Osteoblast (primary cell): Measurements from ENCODE around the gene ARHGEF4. TPM values are rescaled to one million over a fixed set of nuclear protein-coding genes. Genes with fewer than 3 reads are reported as not detected.

Experiments
- DNase-seq: peaks from one replicate; pipeline ENCODE4 v3.0.0; 2011; ENCODE audit warnings: low spot score, mixed read lengths; ENCODE audit not compliant: insufficient read length; ENCODE audit errors: missing footprints
- H2AFZ ChIP-seq: 2 replicates; pipeline ENCODE4 v1.6.0; 2011; ENCODE audit warnings: mild to moderate bottlenecking, low read length
- H3K27ac ChIP-seq: 2 replicates; pipeline ENCODE4 v1.5.1; 2011; ENCODE audit warnings: mild to moderate bottlenecking, low read depth, low read length, moderate library complexity
- H3K27me3 ChIP-seq: 2 replicates; pipeline ENCODE4 v1.6.0; 2012; ENCODE audit warnings: mild to moderate bottlenecking, control low read depth, inconsistent platforms, low read length, moderate library complexity; ENCODE audit not compliant: insufficient read depth
- H3K36me3 ChIP-seq: 2 replicates; pipeline ENCODE4 v1.5.1; 2011; ENCODE audit warnings: mild to moderate bottlenecking, low read length, control low read depth, moderate library complexity; ENCODE audit not compliant: insufficient read depth
- H3K4me1 ChIP-seq: 2 replicates; pipeline ENCODE4 v1.5.1; 2011; ENCODE audit warnings: mild to moderate bottlenecking, low read length, control low read depth, moderate library complexity; ENCODE audit not compliant: insufficient read depth
- H3K4me2 ChIP-seq: 2 replicates; pipeline ENCODE4 v1.6.0; 2011; ENCODE audit warnings: mild to moderate bottlenecking, low read length; ENCODE audit not compliant: insufficient read depth
- H3K4me3 ChIP-seq: fragments of 200-600 bp; sonication (generic); 3 replicates; pipeline ENCODE4 v1.5.1; 2012; ENCODE audit warnings: mild to moderate bottlenecking, low read length, inconsistent platforms; ENCODE audit not compliant: insufficient read depth
- H3K79me2 ChIP-seq: 2 replicates; pipeline ENCODE4 v1.6.0; 2012; ENCODE audit warnings: mild to moderate bottlenecking, low read length, control low read depth, inconsistent platforms; ENCODE audit not compliant: insufficient read depth
- H3K9me3 ChIP-seq: 2 replicates; pipeline ENCODE4 v1.5.1; 2011; ENCODE audit warnings: low read depth, low read length, control low read depth
- H4K20me1 ChIP-seq: 2 replicates; pipeline ENCODE4 v1.6.0; 2012; ENCODE audit warnings: mild to moderate bottlenecking, low read length, control low read depth; ENCODE audit not compliant: insufficient read depth
- total RNA-seq: library from RNA; depleted of rRNA; stranded (reverse); fragments of >200 nt; gene quantifications from 2 replicates; pipeline ENCODE4 v1.2.3, GENCODE V29; 2012
- TF ChIP-seq, protein P1 (sequence below): IDR thresholded peaks from 2 replicates; pipeline ENCODE4 v1.5.1; 2011; ENCODE audit warnings: mild to moderate bottlenecking, low read depth, low read length, moderate library complexity; ENCODE audit errors: extremely low read depth

ARHGEF4 gene
- total RNA-seq, 1 donor: 3.6 TPM

DNA sequence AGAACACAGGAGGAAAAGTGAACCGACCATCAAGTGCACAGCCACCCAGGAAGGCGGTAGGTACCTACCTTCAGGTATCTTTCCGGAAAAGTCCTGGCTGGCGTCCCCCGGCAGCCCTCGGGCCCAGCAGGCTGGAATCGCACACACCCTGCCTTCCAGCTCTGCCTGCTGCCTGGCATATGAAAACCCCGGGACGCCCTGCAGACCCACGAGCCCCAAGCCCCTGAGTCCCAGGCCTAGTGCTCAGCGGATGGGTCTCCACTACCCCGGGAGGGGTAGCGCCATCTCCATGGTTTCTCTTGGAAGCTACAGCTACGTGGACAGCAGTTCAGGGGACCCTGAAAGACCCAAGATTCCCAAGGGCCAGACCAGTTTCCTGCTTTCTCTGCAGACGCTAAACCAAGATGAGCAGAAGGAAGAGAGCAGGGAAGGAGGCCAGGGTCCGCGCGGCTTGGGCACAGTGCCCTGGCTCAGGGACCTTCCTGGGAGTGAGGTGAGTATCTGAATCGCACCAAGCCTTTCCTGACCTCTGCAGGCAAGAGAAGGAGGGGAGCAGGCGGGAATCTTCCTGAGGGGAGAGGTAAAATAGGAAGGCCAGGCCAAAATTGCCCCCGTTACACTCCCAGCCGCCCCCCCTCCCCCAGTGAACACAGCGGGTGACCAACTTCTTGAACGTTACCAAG, 80.4 kb downstream of the ARHGEF4 start:
- no peak overlapping the region for H3K27ac ChIP-seq
- TF ChIP-seq, protein P1, sequence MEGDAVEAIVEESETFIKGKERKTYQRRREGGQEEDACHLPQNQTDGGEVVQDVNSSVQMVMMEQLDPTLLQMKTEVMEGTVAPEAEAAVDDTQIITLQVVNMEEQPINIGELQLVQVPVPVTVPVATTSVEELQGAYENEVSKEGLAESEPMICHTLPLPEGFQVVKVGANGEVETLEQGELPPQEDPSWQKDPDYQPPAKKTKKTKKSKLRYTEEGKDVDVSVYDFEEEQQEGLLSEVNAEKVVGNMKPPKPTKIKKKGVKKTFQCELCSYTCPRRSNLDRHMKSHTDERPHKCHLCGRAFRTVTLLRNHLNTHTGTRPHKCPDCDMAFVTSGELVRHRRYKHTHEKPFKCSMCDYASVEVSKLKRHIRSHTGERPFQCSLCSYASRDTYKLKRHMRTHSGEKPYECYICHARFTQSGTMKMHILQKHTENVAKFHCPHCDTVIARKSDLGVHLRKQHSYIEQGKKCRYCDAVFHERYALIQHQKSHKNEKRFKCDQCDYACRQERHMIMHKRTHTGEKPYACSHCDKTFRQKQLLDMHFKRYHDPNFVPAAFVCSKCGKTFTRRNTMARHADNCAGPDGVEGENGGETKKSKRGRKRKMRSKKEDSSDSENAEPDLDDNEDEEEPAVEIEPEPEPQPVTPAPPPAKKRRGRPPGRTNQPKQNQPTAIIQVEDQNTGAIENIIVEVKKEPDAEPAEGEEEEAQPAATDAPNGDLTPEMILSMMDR: no peak
- peaks cover 7% of the 10 kb centered on the region for H3K27me3 ChIP-seq
- no peaks in the 10 kb centered on the region for H3K9me3 ChIP-seq
- peak; percentile 83 for DNase-seq
- no peak overlapping the region for H3K4me3 ChIP-seq
- no peaks in the 10 kb centered on the region for H3K36me3 ChIP-seq
- no peak overlapping the region for H2AFZ ChIP-seq
- no peaks in the 10 kb centered on the region for H3K4me1 ChIP-seq
- H3K4me2 ChIP-seq: no peak overlapping the region
- H3K79me2 ChIP-seq: no peaks in the 10 kb centered on the region
- H4K20me1 ChIP-seq: no peaks in the 10 kb centered on the region

DNA sequence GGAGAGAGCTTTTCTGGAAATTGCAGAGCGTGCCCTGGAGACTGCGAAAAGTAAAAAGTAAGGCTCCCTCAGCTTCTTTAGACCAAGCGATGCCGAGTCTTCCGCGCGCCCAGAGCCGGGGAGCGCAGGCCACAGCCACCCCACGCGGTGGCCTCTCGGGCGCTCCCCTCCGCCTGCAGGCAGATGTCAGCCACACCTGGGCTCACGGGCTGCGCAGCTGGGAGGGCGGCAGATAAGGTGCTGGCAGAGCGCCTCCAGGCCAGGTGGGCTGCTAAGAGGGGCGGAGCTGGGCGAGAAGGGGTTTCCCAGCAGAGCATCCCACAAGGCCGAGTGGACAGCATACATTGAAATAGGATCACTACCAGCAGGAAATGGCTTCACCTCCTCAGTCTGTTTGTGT, 81.7 kb downstream of the ARHGEF4 start:
- DNase-seq: no peak
- H3K27ac ChIP-seq: no peak overlapping the region
- no peaks in the 10 kb centered on the region for H3K4me1 ChIP-seq
- no peaks in the 10 kb centered on the region for H3K79me2 ChIP-seq
- peaks cover 7% of the 10 kb centered on the region for H3K27me3 ChIP-seq
- H3K4me3 ChIP-seq: no peak overlapping the region
- no peak overlapping the region for H3K4me2 ChIP-seq
- no peaks in the 10 kb centered on the region for H4K20me1 ChIP-seq
- H3K9me3 ChIP-seq: no peaks in the 10 kb centered on the region
- no peak overlapping the region for H2AFZ ChIP-seq
- H3K36me3 ChIP-seq: no peaks in the 10 kb centered on the region
- TF ChIP-seq, protein P1: no peak

DNA sequence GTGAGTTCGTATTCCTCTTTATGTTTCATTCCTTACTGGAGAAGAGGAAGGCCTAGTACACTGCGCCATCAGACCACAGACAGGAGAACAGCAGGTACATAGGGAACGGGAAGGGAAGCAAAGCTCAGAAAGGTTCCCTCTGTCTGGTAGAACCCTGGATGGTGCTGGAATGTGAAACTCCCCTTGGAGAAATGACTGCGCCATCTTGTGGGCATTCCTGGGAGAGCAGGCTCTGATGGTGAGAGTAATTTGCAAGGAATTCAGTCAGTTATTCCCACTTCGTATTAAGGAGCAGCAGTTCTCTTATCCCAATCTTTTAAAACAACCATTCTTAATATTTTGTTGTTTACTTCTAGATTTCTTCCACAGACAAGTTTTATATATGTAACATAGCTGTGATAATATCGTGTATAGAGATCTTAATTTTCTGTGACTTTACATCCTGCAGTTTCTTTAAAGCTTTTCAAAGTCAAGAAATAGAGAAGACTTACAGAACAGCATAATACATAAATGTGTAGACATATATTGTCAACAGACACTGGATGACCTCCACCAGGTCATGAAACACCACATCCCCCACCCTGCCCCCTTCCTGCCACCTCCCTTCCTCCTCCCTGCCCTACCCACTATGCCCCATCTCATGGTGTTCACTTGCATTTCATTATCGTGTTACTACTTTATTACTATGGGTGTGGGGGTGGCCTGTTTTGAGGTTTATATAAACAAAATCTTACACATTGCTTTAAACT, 83.9 kb downstream of the ARHGEF4 start:
- peaks cover 7% of the 10 kb centered on the region for H3K27me3 ChIP-seq
- no peak overlapping the region for H2AFZ ChIP-seq
- no peaks in the 10 kb centered on the region for H3K79me2 ChIP-seq
- DNase-seq: peak; percentile 97
- H3K9me3 ChIP-seq: no peaks in the 10 kb centered on the region
- H4K20me1 ChIP-seq: no peaks in the 10 kb centered on the region
- no peaks in the 10 kb centered on the region for H3K4me1 ChIP-seq
- no peak overlapping the region for H3K4me2 ChIP-seq
- H3K27ac ChIP-seq: no peak overlapping the region
- H3K36me3 ChIP-seq: no peaks in the 10 kb centered on the region
- no peak overlapping the region for H3K4me3 ChIP-seq
- TF ChIP-seq, protein P1: peak; percentile 98

DNA sequence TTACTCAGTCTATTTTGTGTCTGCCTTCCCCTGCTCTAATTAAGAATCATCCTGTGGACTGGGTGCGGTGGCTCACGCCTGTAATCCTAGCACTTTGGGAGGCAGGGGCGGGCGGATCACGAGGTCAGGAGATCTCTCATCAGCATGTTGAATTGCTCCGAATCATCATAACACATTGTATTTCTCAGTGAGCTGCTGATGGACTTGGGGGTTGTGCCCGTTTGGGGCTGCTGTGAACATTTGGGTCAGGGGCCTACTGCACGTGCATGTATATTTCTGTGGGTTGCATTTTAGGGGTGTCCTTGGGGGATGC, 84.4 kb downstream of the ARHGEF4 start:
- H3K9me3 ChIP-seq: no peaks in the 10 kb centered on the region
- H2AFZ ChIP-seq: no peak overlapping the region
- TF ChIP-seq, protein P1: no peak
- H3K79me2 ChIP-seq: no peaks in the 10 kb centered on the region
- DNase-seq: no peak
- H4K20me1 ChIP-seq: no peaks in the 10 kb centered on the region
- no peak overlapping the region for H3K4me3 ChIP-seq
- H3K4me2 ChIP-seq: no peak overlapping the region
- no peak overlapping the region for H3K27ac ChIP-seq
- H3K4me1 ChIP-seq: no peaks in the 10 kb centered on the region
- H3K36me3 ChIP-seq: no peaks in the 10 kb centered on the region
- peaks cover 7% of the 10 kb centered on the region for H3K27me3 ChIP-seq
